ENCODE data around the gene P2RX6. TPM values are rescaled to one million over a fixed set of nuclear protein-coding genes. Genes with fewer than 3 reads are reported as not detected.

Gene P2RX6
- total RNA-seq, 2 experiments from 2014 or later, result 0.14 to 0.69 TPM

DNA sequence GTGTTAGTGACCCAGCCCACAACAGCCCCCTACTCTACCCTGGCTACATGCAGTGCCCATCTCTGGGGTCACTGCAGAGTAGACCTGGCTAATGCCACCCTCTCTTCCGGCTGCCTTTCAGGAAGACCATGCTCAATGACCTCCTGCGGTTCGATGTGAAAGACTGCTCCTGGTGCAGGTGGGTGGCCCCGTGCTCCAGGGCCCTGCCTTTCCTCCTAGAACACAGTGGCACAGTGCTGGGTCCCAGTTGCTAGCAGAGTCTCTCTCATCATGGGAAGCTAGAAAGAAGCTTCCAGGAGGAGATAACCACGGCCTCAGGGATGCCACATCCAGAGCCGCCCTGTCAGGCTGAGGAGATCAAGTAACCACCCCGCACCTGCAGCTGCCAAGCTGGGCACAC lies 29.2 kb upstream of the P2RX6 start:
- CTCF ChIA-PET, result no interaction called here
- H3K9me3 Mint-ChIP-seq, result no peaks in the 10 kb centered on the region
- H3K27me3 ChIP-seq (ENCODE audit: control insufficient read depth in 1 of 2, insufficient read depth in 2 of 2, low read length in 2 of 2), result no peaks in the 10 kb centered on the region
- no peak overlapping the region for H3K27ac ChIP-seq (ENCODE audit: low read depth in 1 of 2, low read length in 2 of 2)
- DNase-seq (no peak), ATAC-seq (ENCODE audit: poor library complexity) (no peak)
- peaks cover 42% of the 10 kb centered on the region for H3K4me1 ChIP-seq (ENCODE audit: insufficient read depth, low read length)
- no peak overlapping the region for H3K4me3 ChIP-seq (ENCODE audit: low read length)
- no peak overlapping the region for H3K4me3 Mint-ChIP-seq
- no peaks in the 10 kb centered on the region for H3K27me3 Mint-ChIP-seq
- H3K36me3 ChIP-seq (ENCODE audit: insufficient read depth, low read length), result peaks cover 42% of the 10 kb centered on the region
- peaks cover 29% of the 10 kb centered on the region for H3K36me3 Mint-ChIP-seq (ENCODE audit: low read depth)
- peaks cover 29% of the 10 kb centered on the region for H3K4me1 Mint-ChIP-seq (ENCODE audit: low read depth)
- H3K27ac Mint-ChIP-seq, result no peak overlapping the region
- POLR2A ChIA-PET, result no interaction called here
- no peaks in the 10 kb centered on the region for H3K9me3 ChIP-seq (ENCODE audit: control insufficient read depth in 1 of 2, insufficient read depth in 1 of 2, low read length in 2 of 2)
- intact Hi-C loops (cut with DNase I, micrococcal nuclease), result loop anchor here in 1 of 2 experiments (10.0 kb wide), 1 partner anchor 131 kb away; the partner anchor contains the start of genes PI4KA and SNAP29
- TF ChIP-seq, protein P1, sequence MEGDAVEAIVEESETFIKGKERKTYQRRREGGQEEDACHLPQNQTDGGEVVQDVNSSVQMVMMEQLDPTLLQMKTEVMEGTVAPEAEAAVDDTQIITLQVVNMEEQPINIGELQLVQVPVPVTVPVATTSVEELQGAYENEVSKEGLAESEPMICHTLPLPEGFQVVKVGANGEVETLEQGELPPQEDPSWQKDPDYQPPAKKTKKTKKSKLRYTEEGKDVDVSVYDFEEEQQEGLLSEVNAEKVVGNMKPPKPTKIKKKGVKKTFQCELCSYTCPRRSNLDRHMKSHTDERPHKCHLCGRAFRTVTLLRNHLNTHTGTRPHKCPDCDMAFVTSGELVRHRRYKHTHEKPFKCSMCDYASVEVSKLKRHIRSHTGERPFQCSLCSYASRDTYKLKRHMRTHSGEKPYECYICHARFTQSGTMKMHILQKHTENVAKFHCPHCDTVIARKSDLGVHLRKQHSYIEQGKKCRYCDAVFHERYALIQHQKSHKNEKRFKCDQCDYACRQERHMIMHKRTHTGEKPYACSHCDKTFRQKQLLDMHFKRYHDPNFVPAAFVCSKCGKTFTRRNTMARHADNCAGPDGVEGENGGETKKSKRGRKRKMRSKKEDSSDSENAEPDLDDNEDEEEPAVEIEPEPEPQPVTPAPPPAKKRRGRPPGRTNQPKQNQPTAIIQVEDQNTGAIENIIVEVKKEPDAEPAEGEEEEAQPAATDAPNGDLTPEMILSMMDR (IDR thresholded peaks at IDR 0.05), result no peak

GRCh38 chr22:20986365-20986764 lies 28.6 kb upstream of the P2RX6 start:
- no peak for ATAC-seq (ENCODE audit: poor library complexity)

GRCh38 chr22:20987375-20987774 lies 27.6 kb upstream of the P2RX6 start:
- Histone ChIP-seq H3K4me3 (ENCODE audit: low read length) (no peak overlapping the region), H3K4me1 (ENCODE audit: insufficient read depth, low read length) (peaks cover 27% of the 10 kb centered on the region), H3K27ac (ENCODE audit: low read depth in 1 of 2, low read length in 2 of 2) (no peak overlapping the region), H3K36me3 (ENCODE audit: insufficient read depth, low read length) (peaks cover 59% of the 10 kb centered on the region), H3K27me3 (ENCODE audit: control insufficient read depth in 1 of 2, insufficient read depth in 2 of 2, low read length in 2 of 2) (no peaks in the 10 kb centered on the region), H3K9me3 (ENCODE audit: control insufficient read depth in 1 of 2, insufficient read depth in 1 of 2, low read length in 2 of 2) (no peaks in the 10 kb centered on the region)
- ATAC-seq (ENCODE audit: poor library complexity) (no peak), DNase-seq (no peak)
- ChIA-PET POLR2A (no interaction called here), CTCF (interaction anchor here (0.6 kb wide), 1 partner anchor 75 kb away, joined by 3 read pairs; no protein-coding TSS in a partner anchor)
- Mint-ChIP-seq H3K4me1 (ENCODE audit: low read depth) (peaks cover 18% of the 10 kb centered on the region), H3K27ac (no peak overlapping the region), H3K36me3 (ENCODE audit: low read depth) (peaks cover 29% of the 10 kb centered on the region), H3K27me3 (no peaks in the 10 kb centered on the region), H3K4me3 (no peak overlapping the region), H3K9me3 (no peaks in the 10 kb centered on the region)
- intact Hi-C loops (cut with DNase I, micrococcal nuclease), result loop anchor here in 1 of 2 experiments (10.0 kb wide), 1 partner anchor 133 kb away; the partner anchor contains the start of genes PI4KA and SNAP29
- TF ChIP-seq, protein P1 (IDR thresholded peaks at IDR 0.05), result no peak

More at GRCh38 chr22:20986365-20986764, 28.6 kb upstream of the P2RX6 start:
- Mint-ChIP-seq H3K9me3 (no peaks in the 10 kb centered on the region), H3K36me3 (ENCODE audit: low read depth) (peaks cover 29% of the 10 kb centered on the region), H3K27ac (no peak overlapping the region), H3K4me1 (ENCODE audit: low read depth) (peaks cover 23% of the 10 kb centered on the region), H3K27me3 (no peaks in the 10 kb centered on the region), H3K4me3 (no peak overlapping the region)
- peaks cover 49% of the 10 kb centered on the region for H3K36me3 ChIP-seq (ENCODE audit: insufficient read depth, low read length)
- TF ChIP-seq, protein P1 (IDR thresholded peaks at IDR 0.05), result no peak
- no peak for DNase-seq
- POLR2A ChIA-PET, result no interaction called here
- CTCF ChIA-PET, result no interaction called here
- H3K27ac ChIP-seq (ENCODE audit: low read depth in 1 of 2, low read length in 2 of 2), result no peak overlapping the region
- no peaks in the 10 kb centered on the region for H3K27me3 ChIP-seq (ENCODE audit: control insufficient read depth in 1 of 2, insufficient read depth in 2 of 2, low read length in 2 of 2)
- no peak overlapping the region for H3K4me3 ChIP-seq (ENCODE audit: low read length)
- H3K9me3 ChIP-seq (ENCODE audit: control insufficient read depth in 1 of 2, insufficient read depth in 1 of 2, low read length in 2 of 2), result no peaks in the 10 kb centered on the region
- peaks cover 35% of the 10 kb centered on the region for H3K4me1 ChIP-seq (ENCODE audit: insufficient read depth, low read length)
- intact Hi-C loops (cut with DNase I, micrococcal nuclease), result loop anchor here in 1 of 2 experiments (10.0 kb wide), 1 partner anchor 132 kb away; the partner anchor contains the start of genes PI4KA and SNAP29
